Osteoblast (primary cell): ENCODE data around the gene SELENOM. TPM values are rescaled to one million over a fixed set of nuclear protein-coding genes. Genes with fewer than 3 reads are reported as not detected.
"Not testable (repeated sequence)": the region's sequence is repeated elsewhere in the genome, so short reads cannot be mapped to it uniquely, and the experiment has no call there.

Experiments
- DNase-seq: peaks from one replicate; pipeline ENCODE4 v3.0.0; 2011; ENCODE audit warnings: low spot score, mixed read lengths; ENCODE audit not compliant: insufficient read length; ENCODE audit errors: missing footprints
- H2AFZ ChIP-seq: 2 replicates; pipeline ENCODE4 v1.6.0; 2011; ENCODE audit warnings: mild to moderate bottlenecking, low read length
- H3K27ac ChIP-seq: 2 replicates; pipeline ENCODE4 v1.5.1; 2011; ENCODE audit warnings: mild to moderate bottlenecking, low read depth, low read length, moderate library complexity
- H3K27me3 ChIP-seq: 2 replicates; pipeline ENCODE4 v1.6.0; 2012; ENCODE audit warnings: mild to moderate bottlenecking, control low read depth, inconsistent platforms, low read length, moderate library complexity; ENCODE audit not compliant: insufficient read depth
- H3K36me3 ChIP-seq: 2 replicates; pipeline ENCODE4 v1.5.1; 2011; ENCODE audit warnings: mild to moderate bottlenecking, low read length, control low read depth, moderate library complexity; ENCODE audit not compliant: insufficient read depth
- H3K4me1 ChIP-seq: 2 replicates; pipeline ENCODE4 v1.5.1; 2011; ENCODE audit warnings: mild to moderate bottlenecking, low read length, control low read depth, moderate library complexity; ENCODE audit not compliant: insufficient read depth
- H3K4me2 ChIP-seq: 2 replicates; pipeline ENCODE4 v1.6.0; 2011; ENCODE audit warnings: mild to moderate bottlenecking, low read length; ENCODE audit not compliant: insufficient read depth
- H3K4me3 ChIP-seq: fragments of 200-600 bp; sonication (generic); 3 replicates; pipeline ENCODE4 v1.5.1; 2012; ENCODE audit warnings: mild to moderate bottlenecking, low read length, inconsistent platforms; ENCODE audit not compliant: insufficient read depth
- H3K79me2 ChIP-seq: 2 replicates; pipeline ENCODE4 v1.6.0; 2012; ENCODE audit warnings: mild to moderate bottlenecking, low read length, control low read depth, inconsistent platforms; ENCODE audit not compliant: insufficient read depth
- H3K9me3 ChIP-seq: 2 replicates; pipeline ENCODE4 v1.5.1; 2011; ENCODE audit warnings: low read depth, low read length, control low read depth
- H4K20me1 ChIP-seq: 2 replicates; pipeline ENCODE4 v1.6.0; 2012; ENCODE audit warnings: mild to moderate bottlenecking, low read length, control low read depth; ENCODE audit not compliant: insufficient read depth
- CTCF ChIP-seq: IDR thresholded peaks from 2 replicates; pipeline ENCODE4 v1.5.1; 2011; ENCODE audit warnings: mild to moderate bottlenecking, low read depth, low read length, moderate library complexity; ENCODE audit errors: extremely low read depth
- total RNA-seq: library from RNA; depleted of rRNA; stranded (reverse); fragments of >200 nt; gene quantifications from 2 replicates; pipeline ENCODE4 v1.2.3, GENCODE V29; 2012

SELENOM gene
- total RNA-seq, 1 donor: 157 TPM

GRCh38 chr22:31120642-31121041 lies 13.3 kb upstream of the SELENOM start:
- no peak for TF ChIP-seq CTCF
- Histone ChIP-seq H3K4me1 (peaks cover 3% of the 10 kb centered on the region), H3K9me3 (no peaks in the 10 kb centered on the region), H3K27me3 (peaks cover 11% of the 10 kb centered on the region), H3K36me3 (no peaks in the 10 kb centered on the region), H3K4me3 (no peak overlapping the region), H3K4me2 (no peak overlapping the region), H4K20me1 (no peaks in the 10 kb centered on the region), H3K79me2 (no peaks in the 10 kb centered on the region), H2AFZ (no peak overlapping the region), H3K27ac (no peak overlapping the region)
- DNase-seq: peak; percentile 17

GRCh38 chr22:31120230-31120629 lies 12.9 kb upstream of the SELENOM start:
- peak; percentile 52 for DNase-seq
- Histone ChIP-seq H3K4me3 (no peak overlapping the region), H2AFZ (no peak overlapping the region), H3K36me3 (no peaks in the 10 kb centered on the region), H4K20me1 (no peaks in the 10 kb centered on the region), H3K79me2 (no peaks in the 10 kb centered on the region), H3K4me1 (peaks cover 3% of the 10 kb centered on the region), H3K27me3 (peaks cover 11% of the 10 kb centered on the region), H3K4me2 (no peak overlapping the region), H3K9me3 (no peaks in the 10 kb centered on the region), H3K27ac (no peak overlapping the region)
- TF ChIP-seq CTCF: no peak

- peak; percentile 67 for DNase-seq
- H3K4me1 ChIP-seq: peaks cover 3% of the 10 kb centered on the region
- no peaks in the 10 kb centered on the region for H4K20me1 ChIP-seq
- no peaks in the 10 kb centered on the region for H3K9me3 ChIP-seq
- H3K79me2 ChIP-seq: no peaks in the 10 kb centered on the region
- TF ChIP-seq CTCF: no peak
- no peak overlapping the region for H2AFZ ChIP-seq
- peaks cover 6% of the 10 kb centered on the region for H3K27me3 ChIP-seq
- no peak overlapping the region for H3K4me2 ChIP-seq
- no peak overlapping the region for H3K4me3 ChIP-seq
- no peak overlapping the region for H3K27ac ChIP-seq
- H3K36me3 ChIP-seq: no peaks in the 10 kb centered on the region
Observed at GRCh38 chr22:31119026-31119717, 11.8 kb upstream of the SELENOM start.

GRCh38 chr22:31118046-31118820 lies 10.9 kb upstream of the SELENOM start:
- Histone ChIP-seq H3K27me3 (peaks cover under 1% of the 10 kb centered on the region), H4K20me1 (no peaks in the 10 kb centered on the region), H3K4me3 (no peak overlapping the region), H3K36me3 (no peaks in the 10 kb centered on the region), H3K4me2 (no peak overlapping the region), H3K4me1 (peaks cover 3% of the 10 kb centered on the region), H3K27ac (no peak overlapping the region), H3K9me3 (no peaks in the 10 kb centered on the region), H2AFZ (no peak overlapping the region), H3K79me2 (no peaks in the 10 kb centered on the region)
- TF ChIP-seq CTCF: no peak
- DNase-seq: peak; percentile 71

GRCh38 chr22:31112547-31113091 lies 5.3 kb upstream of the SELENOM start:
- not testable (repeated sequence) for H3K4me3 ChIP-seq

More at GRCh38 chr22:31112547-31113091, 5.3 kb upstream of the SELENOM start:
- not testable (repeated sequence) for H3K36me3 ChIP-seq, H2AFZ ChIP-seq, H3K27me3 ChIP-seq, H4K20me1 ChIP-seq, H3K9me3 ChIP-seq, H3K4me1 ChIP-seq, H3K4me2 ChIP-seq, H3K27ac ChIP-seq, H3K79me2 ChIP-seq, DNase-seq
